K562 (cell line): ENCODE measurements around the gene CRYGA. TPM values are rescaled to one million over a fixed set of nuclear protein-coding genes. Genes with fewer than 3 reads are reported as not detected.

Experiments used
- CBFA2T2 ChIP-seq: fragments of 450-650 bp; conservative IDR thresholded peaks from 2 replicates; pipeline ENCODE4 v1.6.1; 2017; ENCODE audit warnings: mild to moderate bottlenecking
- CCAR2 ChIP-seq: fragments of 200-400 bp; formaldehyde crosslinking; IDR thresholded peaks from 2 replicates; pipeline ENCODE4 v1.6.1; 2017; ENCODE audit warnings: mild to moderate bottlenecking, low read depth, low read length
- CEBPG ChIP-seq, 3 experiments: fragments of 200-800 bp in 1 of 3; sonication (Bioruptor generic) in 1 of 3; sonication (generic) in 1 of 3; formaldehyde crosslinking in 1 of 3; IDR thresholded peaks in 2 of 3; conservative IDR thresholded peaks in 1 of 3; 2 replicates each; pipeline versions ENCODE4 v1.6.1 to v1.8.0; 2016 to 2022; ENCODE audit warnings: missing compliant biosample characterization in 2 of 3, missing genetic modification characterization in 2 of 3, mild to moderate bottlenecking in 1 of 3, missing genetic modification reagents in 1 of 3
- CSDE1 ChIP-seq, 2 experiments: fragments of 450-650 bp; IDR thresholded peaks; 2 replicates each; pipeline ENCODE4 v1.6.1; 2016; ENCODE audit warnings: mild to moderate bottlenecking in 1 of 2
- DDX20 ChIP-seq: fragments of 450-650 bp; IDR thresholded peaks from 2 replicates; pipeline ENCODE4 v1.6.1; 2016; ENCODE audit warnings: missing genetic modification characterization, low read depth, mild to moderate bottlenecking, missing compliant biosample characterization, moderate library complexity
- DIDO1 ChIP-seq: fragments of 450-650 bp; IDR thresholded peaks from 2 replicates; pipeline ENCODE4 v1.6.1; 2016; ENCODE audit warnings: low read depth, missing biosample characterization, missing genetic modification characterization
- EHMT2 ChIP-seq: fragments of 450-650 bp; IDR thresholded peaks from 2 replicates; pipeline ENCODE4 v1.6.1; 2018; ENCODE audit warnings: antibody characterized with exemption
- HMGN3 ChIP-seq: IDR thresholded peaks from 2 replicates; pipeline ENCODE4 v1.6.1; 2011; ENCODE audit warnings: borderline replicate concordance, low read depth, mild to moderate bottlenecking, mixed read lengths, low read length; ENCODE audit not compliant: insufficient read length; ENCODE audit errors: extremely low read depth
- MEF2A ChIP-seq: IDR thresholded peaks from 2 replicates; pipeline ENCODE4 v1.6.1; 2011; ENCODE audit warnings: low read depth, mild to moderate bottlenecking, low read length, moderate library complexity; ENCODE audit not compliant: control insufficient read depth
- MYC ChIP-seq, 2 experiments: fragments of 250-450 bp in 1 of 2; sonication (Bioruptor Pico) in 1 of 2; IDR thresholded peaks; 2 replicates each; pipeline versions ENCODE4 v1.5.1 to v1.6.1; 2012 to 2021; ENCODE audit warnings: low read depth in 2 of 2, borderline replicate concordance in 1 of 2, improper control_type of control experiment in 1 of 2, low read length in 1 of 2, mild to moderate bottlenecking in 1 of 2, moderate library complexity in 1 of 2
- NCOA6 ChIP-seq: fragments of 450-650 bp; IDR thresholded peaks from 2 replicates; pipeline ENCODE4 v1.6.1; 2017; ENCODE audit warnings: mild to moderate bottlenecking
- PTBP1 ChIP-seq: fragments of 200-400 bp; formaldehyde crosslinking; IDR thresholded peaks from 2 replicates; pipeline ENCODE4 v1.6.1; 2017; ENCODE audit warnings: low read depth, low read length
- ZNF253 ChIP-seq: fragments of 250-450 bp; sonication (Bioruptor Pico); conservative IDR thresholded peaks from 2 replicates; pipeline ENCODE4 v1.6.1; 2021; ENCODE audit warnings: mild to moderate bottlenecking
- ZNF408 ChIP-seq: fragments of 250-450 bp; sonication (Bioruptor Pico); IDR thresholded peaks from 2 replicates; pipeline ENCODE4 v1.4.0; 2020; ENCODE audit warnings: low read depth, mild to moderate bottlenecking, moderate library complexity
- polyA plus RNA-seq, 8 experiments: library from polyadenylated mRNA; depleted of rRNA in 4 of 8; stranded (reverse) in 5 of 8; unstranded in 3 of 8; fragments of >200 nt; fragmentation: Nextera tagmentation in 2 of 8; fragmentation: Illumina TruSeq in 1 of 8; extraction: Ambion mirVana in 2 of 8; extraction: Trizol in 1 of 8; gene quantifications; 2 replicates each; pipeline versions ENCODE4 v1.2.1 to v1.2.3, GENCODE V29; 2011 to 2014; ENCODE audit warnings: inconsistent platforms in 1 of 8, missing spikeins in 1 of 8
- total RNA-seq, 7 experiments: library from RNA; depleted of rRNA in 6 of 7; stranded (reverse); fragments of >200 nt in 6 of 7; fragmentation: Illumina TruSeq in 2 of 7; extraction: Trizol in 2 of 7; gene quantifications; 2 replicates each; pipeline versions ENCODE4 v1.2.1 to v1.2.3, GENCODE V29; 2011 to 2021; ENCODE audit warnings: low replicate concordance in 1 of 7
- TF ChIP-seq, protein P1 (sequence below): sonication (generic); formaldehyde crosslinking; IDR thresholded peaks from 2 replicates; pipeline ENCODE4 v1.8.0; 2022; ENCODE audit warnings: mild to moderate bottlenecking, missing genetic modification reagents
- TF ChIP-seq, protein P2 (sequence below): fragments of 250-450 bp; sonication (Bioruptor Pico); IDR thresholded peaks from 2 replicates; pipeline ENCODE4 v1.4.0; 2020; ENCODE audit warnings: mild to moderate bottlenecking, moderate library complexity
- TF ChIP-seq, protein P3 (sequence below): fragments of 250-450 bp; sonication (Bioruptor Pico); IDR thresholded peaks from 2 replicates; pipeline ENCODE4 v1.8.0; 2022; ENCODE audit warnings: inconsistent platforms
- TF ChIP-seq, protein P4 (sequence below): fragments of 250-450 bp; sonication (Bioruptor Pico); IDR thresholded peaks from 2 replicates; pipeline ENCODE4 v1.8.0; 2022; ENCODE audit warnings: moderate library complexity, mild to moderate bottlenecking, inconsistent platforms

The CRYGA gene
- total and polyA plus RNA-seq, 9 of the 15 experiments (the other 6 are each of a cell fraction or from before 2014, with no cell fraction given), result not detected

DNA sequence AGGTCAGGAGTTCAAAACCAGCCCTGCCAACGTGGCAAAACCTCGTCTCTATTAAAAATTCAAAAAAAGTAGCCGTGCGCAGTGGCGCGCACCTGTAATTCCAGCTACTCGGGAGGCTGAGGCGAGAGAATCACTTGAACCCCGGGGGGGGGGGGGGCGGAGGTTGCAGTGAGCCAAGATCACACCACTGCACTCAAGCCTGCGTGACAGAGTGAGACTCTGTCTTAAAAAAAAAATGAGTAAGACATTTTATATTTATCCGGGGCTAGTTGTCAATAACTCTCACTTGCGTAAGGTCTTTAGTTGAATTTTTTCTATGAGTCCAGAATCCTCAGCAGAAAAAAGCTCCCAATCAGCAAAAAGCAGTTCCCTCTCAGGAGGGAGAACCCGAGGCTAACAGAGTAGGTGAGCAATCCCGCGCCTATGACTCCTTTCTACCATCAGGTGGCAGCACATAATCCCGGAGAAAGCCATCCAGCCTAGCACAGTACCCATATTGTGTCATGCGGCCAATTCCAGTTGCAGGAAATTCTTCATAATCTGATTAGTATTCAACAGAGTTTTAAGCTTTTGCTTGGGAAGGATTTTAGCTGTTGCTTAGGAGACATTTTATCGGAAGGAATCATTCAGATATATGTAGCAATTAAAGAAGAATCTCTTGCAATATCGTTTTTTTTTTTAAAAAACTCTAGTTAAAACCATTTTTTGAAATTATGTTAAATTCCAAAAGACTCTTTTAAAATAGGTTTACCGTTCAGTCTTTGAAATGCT, 11.9 kb upstream of the CRYGA start (continued):
- TF ChIP-seq CEBPG (CRISPR knock-in tag; IDR thresholded peaks at IDR 0.05) (peak; percentile 22; the same call in 1 of the 2 replicates), CEBPG (tag; conservative IDR thresholded peaks at IDR 0.05 in 1 of 2, IDR thresholded peaks at IDR 0.05 in 1 of 2) (peak in 1 of 2 experiments; percentile 22; a peak in 1 of 4 replicates), MYC (IDR thresholded peaks at IDR 0.05; ENCODE audit: low read depth, low read length) (peak; percentile 35; the same call in 1 of the 2 replicates), MYC (CRISPR knock-in tag; IDR thresholded peaks at IDR 0.05; ENCODE audit: borderline replicate concordance, low read depth) (no peak), DIDO1 (no peak), MEF2A (no peak), ZNF253 (CRISPR knock-in tag) (no peak), NCOA6 (no peak), EHMT2 (no peak), CSDE1 (IDR thresholded peaks at IDR 0.05) (no peak), CBFA2T2 (no peak), DDX20 (tag) (no peak), PTBP1 (no peak), ZNF408 (CRISPR knock-in tag) (no peak), HMGN3 (no peak), CCAR2 (no peak)
- TF ChIP-seq, protein P1, sequence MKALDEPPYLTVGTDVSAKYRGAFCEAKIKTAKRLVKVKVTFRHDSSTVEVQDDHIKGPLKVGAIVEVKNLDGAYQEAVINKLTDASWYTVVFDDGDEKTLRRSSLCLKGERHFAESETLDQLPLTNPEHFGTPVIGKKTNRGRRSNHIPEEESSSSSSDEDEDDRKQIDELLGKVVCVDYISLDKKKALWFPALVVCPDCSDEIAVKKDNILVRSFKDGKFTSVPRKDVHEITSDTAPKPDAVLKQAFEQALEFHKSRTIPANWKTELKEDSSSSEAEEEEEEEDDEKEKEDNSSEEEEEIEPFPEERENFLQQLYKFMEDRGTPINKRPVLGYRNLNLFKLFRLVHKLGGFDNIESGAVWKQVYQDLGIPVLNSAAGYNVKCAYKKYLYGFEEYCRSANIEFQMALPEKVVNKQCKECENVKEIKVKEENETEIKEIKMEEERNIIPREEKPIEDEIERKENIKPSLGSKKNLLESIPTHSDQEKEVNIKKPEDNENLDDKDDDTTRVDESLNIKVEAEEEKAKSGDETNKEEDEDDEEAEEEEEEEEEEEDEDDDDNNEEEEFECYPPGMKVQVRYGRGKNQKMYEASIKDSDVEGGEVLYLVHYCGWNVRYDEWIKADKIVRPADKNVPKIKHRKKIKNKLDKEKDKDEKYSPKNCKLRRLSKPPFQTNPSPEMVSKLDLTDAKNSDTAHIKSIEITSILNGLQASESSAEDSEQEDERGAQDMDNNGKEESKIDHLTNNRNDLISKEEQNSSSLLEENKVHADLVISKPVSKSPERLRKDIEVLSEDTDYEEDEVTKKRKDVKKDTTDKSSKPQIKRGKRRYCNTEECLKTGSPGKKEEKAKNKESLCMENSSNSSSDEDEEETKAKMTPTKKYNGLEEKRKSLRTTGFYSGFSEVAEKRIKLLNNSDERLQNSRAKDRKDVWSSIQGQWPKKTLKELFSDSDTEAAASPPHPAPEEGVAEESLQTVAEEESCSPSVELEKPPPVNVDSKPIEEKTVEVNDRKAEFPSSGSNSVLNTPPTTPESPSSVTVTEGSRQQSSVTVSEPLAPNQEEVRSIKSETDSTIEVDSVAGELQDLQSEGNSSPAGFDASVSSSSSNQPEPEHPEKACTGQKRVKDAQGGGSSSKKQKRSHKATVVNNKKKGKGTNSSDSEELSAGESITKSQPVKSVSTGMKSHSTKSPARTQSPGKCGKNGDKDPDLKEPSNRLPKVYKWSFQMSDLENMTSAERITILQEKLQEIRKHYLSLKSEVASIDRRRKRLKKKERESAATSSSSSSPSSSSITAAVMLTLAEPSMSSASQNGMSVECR (CRISPR knock-in tag), result no peak
- TF ChIP-seq, protein P2, sequence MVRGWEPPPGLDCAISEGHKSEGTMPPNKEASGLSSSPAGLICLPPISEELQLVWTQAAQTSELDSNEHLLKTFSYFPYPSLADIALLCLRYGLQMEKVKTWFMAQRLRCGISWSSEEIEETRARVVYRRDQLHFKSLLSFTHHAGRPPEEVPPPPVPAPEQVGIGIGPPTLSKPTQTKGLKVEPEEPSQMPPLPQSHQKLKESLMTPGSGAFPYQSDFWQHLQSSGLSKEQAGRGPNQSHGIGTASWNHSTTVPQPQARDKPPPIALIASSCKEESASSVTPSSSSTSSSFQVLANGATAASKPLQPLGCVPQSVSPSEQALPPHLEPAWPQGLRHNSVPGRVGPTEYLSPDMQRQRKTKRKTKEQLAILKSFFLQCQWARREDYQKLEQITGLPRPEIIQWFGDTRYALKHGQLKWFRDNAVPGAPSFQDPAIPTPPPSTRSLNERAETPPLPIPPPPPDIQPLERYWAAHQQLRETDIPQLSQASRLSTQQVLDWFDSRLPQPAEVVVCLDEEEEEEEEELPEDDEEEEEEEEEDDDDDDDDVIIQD (CRISPR knock-in tag), result no peak
- TF ChIP-seq, protein P3, sequence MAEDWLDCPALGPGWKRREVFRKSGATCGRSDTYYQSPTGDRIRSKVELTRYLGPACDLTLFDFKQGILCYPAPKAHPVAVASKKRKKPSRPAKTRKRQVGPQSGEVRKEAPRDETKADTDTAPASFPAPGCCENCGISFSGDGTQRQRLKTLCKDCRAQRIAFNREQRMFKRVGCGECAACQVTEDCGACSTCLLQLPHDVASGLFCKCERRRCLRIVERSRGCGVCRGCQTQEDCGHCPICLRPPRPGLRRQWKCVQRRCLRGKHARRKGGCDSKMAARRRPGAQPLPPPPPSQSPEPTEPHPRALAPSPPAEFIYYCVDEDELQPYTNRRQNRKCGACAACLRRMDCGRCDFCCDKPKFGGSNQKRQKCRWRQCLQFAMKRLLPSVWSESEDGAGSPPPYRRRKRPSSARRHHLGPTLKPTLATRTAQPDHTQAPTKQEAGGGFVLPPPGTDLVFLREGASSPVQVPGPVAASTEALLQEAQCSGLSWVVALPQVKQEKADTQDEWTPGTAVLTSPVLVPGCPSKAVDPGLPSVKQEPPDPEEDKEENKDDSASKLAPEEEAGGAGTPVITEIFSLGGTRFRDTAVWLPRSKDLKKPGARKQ (CRISPR knock-in tag), result no peak
- TF ChIP-seq, protein P4, sequence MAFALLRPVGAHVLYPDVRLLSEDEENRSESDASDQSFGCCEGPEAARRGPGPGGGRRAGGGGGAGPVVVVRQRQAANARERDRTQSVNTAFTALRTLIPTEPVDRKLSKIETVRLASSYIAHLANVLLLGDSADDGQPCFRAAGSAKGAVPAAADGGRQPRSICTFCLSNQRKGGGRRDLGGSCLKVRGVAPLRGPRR (CRISPR knock-in tag), result no peak
